GM18868 (cell line): Measurements from ENCODE around the gene WFS1.

Source experiments
- ATAC-seq: cut with Tn5 transposase; IDR thresholded peaks from one replicate; pipeline ENCODE4 v1.9.1; 2021; ENCODE audit warnings: mild to moderate bottlenecking, moderate library complexity; ENCODE audit not compliant: unreplicated experiment

The WFS1 gene

DNA sequence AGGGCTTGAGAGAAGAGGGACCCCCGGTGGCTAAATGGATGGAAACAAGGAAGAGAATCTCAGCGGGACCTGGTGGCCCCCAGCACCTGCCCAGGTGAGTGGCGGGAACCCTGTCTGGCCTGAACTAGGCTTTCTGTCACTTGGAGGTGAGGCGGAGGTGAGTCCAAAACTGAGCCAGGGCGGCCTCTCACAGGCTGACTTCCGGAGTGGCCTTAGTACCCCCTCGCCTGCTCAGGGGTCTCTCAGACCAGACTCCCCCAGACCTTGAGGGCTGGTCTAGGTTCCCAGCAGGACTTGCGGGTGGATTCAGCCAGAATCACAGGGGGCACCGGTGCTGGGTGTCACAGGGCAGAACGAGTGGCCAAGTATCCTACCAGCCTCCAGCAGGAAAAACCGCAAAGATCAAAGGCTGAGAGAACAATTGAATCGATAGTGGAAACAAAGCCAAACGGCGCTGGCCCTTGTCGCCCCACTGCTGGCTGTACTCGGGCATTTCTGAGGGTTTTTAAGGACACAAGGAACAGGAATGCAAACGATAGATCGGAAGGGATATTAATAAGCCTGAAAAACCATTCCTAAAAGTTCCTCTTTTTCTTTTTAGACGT, 67.8 kb downstream of the WFS1 start:
- no peak for ATAC-seq

DNA sequence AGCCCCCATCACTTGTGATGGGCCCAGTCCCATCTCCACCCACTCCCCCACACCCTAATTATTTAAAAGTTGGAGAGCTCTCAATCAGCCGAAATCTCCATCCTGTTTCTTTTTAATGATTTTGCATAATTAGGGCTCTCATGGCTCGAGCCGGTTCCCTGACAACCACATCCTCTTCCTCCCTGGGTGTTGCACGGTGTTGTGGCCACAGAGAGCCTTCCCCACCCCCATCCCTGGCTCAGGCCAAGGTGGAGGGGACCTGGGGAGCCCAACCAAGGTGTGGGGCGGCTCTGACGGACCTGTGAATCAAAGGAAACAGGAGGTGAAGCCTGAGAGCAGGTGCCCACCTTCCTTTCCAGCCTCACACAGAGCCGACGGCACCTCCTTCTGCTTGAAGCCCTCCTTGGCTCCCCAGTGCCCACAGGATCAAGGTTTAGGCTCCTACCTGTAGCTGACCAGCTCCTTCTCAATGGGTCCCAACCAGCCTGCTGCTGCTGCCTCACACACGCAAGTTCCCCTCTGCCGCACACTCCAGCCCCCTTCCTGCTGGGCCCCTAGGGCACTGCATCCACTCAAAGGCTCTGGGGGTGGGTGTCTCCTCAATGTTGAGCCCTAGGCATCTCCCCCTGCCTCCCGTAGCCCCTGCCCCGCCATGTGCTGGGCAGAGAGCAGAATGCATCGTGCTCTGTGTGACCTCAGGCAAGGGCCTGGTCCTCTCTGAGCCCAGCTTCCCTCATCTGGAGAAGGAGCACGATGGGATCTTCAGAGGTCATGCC, 68.7 kb downstream of the WFS1 start:
- ATAC-seq: no peak

DNA sequence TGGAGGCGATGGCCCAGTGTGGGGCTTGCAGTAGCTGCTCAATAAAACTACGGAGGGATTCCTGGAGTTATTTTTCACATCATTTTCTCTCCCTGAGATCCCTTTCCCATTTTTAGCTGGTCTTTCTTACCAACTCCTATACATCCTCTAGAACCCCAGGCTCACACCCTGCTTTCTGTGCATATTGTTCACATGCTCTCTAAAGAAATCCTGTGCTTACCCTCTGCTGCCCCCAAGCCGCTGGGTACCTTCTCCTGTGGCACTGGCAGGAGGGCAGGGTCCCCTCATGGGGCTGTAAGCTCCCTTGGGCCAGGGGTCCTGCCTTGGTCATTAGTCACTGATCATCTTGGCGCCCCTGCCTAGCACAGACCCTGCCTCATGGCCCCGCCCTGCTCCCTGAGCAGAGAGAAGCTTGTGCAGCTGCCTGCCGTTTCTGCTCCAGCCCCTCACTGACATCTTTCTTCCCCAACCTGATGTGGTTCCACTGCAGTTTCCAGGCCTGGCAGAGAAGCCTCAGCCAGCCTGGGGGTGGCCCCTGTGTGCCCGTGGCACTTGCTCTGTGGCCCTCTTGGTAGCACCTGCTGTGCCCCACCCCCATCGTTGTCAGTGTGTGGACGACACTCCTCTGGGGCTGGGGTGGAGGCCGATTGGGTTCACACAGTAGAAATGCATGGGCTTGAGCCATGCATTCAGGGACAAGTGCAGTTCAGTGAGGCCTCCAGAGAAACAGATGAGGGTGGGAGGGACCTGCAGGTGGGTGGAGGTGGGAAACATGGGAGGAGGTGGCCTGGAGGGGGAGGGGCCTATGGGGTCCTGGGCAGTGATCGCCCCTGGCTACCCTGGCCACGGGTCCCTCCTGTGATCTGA, 69.5 kb downstream of the WFS1 start:
- no peak for ATAC-seq

DNA sequence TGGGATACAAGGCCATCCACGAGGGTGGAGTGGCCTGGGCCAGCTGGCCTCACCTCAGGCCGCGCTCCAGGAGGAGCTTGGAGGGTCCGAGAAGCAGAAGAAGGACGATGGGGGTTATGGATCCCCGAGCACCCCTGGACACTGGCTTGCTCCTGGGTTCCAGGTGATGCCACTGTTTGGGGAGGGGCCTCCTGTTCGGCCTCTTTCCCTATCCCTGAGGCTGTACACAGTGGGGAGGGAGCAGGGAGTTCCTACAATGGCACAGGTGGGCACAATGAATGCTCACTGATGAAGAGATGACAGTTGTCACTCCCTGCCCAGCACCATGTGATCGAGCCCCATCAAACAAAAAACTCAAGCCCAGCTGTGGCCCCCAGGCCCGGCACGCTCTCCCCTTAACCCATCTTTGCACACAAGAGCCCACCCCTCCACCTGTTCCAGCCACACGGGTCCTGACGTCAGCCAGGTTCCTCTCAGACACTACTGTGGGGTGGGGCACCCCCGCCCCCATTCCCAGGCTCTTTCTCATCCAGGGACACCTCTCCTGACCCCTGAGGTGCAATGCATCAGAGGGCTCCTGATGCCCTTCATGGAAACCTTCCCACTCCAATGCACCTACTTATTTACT, 70.3 kb downstream of the WFS1 start:
- no peak for ATAC-seq

DNA sequence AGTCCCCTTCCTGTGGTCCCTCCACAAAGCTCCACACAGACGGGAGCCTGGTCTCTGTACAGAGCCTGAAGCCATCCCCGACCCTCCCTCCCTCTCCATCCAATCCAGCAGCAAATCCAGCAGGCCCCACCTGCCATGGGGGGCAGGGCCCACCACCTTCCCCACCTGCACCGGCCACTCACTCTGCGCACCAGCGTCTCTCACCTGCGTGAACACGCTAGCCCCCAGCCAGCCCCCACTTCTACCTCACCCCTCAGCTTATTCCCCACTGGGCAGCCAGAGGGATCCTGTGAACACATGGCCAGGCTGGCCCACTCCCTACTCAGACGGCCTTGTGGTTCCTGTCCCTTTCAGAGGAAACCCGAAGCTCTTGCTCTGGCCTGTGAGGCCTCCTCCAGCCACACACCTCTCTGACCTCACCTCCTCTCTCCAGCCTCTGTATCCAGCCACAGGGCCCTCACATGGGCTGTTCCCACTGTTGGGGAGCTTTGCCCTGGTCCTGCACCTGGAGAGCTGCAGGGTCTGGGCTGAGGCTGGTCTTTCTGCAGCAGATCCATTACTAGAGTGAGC, 70.9 kb downstream of the WFS1 start:
- no peak for ATAC-seq

DNA sequence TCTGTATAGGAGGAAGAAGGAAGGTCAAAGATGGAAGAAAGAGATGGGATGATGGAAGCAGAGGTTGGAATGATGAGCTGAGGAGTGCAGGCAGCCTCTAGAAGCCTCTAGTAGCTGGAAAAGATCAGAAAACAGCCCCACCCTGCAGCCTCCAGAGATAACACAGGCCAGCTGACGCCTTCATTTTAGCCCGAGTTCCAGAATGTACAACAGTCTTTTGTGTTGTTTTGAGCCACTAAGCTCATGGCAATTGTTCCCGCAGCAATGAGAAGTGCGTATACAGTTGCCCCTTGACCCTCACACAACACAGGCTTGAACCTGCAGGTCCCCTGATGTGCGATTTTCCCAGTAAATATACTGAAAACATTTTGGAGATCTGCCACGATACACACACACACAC, 72.0 kb downstream of the WFS1 start:
- no peak for ATAC-seq

DNA sequence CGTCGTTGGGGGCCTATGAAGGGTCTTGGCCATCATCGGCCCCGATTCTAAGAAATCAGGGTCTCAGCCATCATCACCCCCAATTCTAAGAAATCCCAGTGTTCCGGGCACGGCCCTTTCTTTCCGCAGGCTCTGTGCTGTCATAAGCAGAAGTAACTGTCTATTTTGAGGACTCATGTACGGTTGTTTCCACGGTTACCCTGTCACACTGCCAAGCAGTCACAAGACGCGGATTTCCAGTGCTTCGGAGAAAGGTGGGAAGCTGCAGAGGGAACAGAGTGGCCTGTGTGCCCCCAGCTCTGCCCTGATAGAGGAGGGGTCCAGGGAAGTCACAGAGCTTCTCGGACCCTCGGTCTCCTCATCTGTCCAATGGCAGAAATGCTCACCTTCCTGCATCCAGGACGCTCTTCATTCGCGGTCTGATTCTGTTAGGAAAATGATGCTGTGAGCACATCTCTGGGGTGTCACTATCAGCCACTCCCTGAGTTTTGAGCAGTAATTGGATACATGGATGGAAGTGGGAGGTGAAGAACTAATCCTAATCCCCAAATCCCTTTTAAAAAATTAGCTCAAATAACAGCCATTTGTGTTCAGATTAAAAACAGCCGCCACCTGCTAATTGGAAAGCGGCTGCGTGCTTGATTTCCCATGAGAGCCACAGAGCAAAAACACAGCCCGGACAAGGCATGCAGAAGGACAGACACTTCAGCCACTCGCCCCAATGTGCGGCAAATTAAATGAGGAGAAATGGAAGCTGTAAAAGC, 73.1 kb downstream of the WFS1 start:
- no peak for ATAC-seq

DNA sequence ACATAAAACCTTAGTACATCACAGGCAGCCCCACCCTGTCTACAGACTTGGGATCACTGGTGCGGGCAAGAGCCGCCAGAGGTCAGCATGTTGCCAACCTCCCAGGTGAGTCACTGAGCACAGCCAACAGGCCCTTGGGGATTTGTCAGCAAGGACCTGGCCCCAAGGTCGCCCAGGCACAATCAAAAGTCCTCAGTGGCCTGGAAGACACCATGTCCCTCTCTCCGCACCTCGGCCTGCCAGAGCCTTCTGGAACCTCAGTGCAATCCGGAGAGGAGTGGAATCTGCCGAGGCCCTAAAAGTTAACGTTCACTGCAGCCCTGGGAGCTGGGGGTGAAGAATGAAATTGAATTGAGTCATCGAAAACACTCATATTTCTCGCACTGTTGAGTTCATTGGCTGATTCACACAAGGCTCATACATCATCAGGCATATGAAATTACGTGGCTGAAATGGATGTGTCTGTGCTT, 74.3 kb downstream of the WFS1 start:
- ATAC-seq: no peak

DNA sequence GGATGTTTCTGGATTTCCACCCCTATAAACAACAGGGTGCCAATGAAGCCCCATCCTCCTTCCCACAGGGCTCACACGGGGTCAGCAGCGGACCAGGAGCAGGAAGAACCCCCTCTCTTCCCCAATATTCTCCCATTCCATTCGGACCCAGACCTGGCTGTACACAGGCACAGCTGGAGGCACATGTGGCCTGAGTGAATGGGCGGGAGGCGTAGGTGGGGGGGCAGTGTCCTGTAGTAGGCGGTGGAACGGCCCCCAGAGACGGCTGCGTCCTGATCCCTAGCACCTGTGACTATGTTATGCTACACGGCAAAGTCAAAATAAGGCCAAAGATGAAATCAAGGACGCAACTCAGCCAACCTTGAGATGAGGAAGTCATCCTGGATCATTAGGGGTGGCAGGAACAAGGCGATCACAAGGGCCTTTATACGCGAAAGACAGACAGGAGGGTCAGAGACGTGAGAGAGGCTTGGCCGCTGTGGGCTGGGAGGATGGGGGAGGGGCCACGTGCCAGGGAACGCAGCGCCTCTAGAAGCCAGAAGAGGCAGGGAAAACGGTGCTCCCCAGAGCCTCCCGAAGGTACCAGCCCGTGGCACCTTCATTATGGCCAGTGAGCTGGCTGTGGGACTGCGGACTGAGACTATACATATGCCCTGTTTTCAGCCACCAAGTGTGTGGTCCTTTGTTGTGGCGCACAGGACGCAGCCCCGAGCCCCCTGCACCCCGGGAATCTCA, 75.6 kb downstream of the WFS1 start:
- ATAC-seq: no peak

DNA sequence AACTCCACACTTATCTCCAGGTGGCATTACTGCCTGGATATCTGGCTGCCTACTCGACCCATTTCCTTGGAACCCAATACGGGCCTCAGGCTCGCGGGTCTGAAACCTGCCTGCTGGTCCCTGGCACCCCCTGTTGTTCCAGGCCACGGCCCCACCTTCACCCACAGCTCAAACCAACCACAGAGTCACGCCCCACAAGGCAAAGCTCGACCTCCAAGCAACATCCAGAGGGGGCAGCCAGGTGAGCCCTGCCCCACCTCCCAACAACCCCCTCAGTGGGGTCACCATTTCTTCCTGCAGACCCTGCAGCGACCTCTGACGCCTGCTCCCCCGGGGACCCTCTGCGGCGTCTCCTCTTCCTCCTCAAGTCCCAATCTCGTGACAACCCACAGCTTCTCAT, 76.2 kb downstream of the WFS1 start:
- ATAC-seq: no peak

DNA sequence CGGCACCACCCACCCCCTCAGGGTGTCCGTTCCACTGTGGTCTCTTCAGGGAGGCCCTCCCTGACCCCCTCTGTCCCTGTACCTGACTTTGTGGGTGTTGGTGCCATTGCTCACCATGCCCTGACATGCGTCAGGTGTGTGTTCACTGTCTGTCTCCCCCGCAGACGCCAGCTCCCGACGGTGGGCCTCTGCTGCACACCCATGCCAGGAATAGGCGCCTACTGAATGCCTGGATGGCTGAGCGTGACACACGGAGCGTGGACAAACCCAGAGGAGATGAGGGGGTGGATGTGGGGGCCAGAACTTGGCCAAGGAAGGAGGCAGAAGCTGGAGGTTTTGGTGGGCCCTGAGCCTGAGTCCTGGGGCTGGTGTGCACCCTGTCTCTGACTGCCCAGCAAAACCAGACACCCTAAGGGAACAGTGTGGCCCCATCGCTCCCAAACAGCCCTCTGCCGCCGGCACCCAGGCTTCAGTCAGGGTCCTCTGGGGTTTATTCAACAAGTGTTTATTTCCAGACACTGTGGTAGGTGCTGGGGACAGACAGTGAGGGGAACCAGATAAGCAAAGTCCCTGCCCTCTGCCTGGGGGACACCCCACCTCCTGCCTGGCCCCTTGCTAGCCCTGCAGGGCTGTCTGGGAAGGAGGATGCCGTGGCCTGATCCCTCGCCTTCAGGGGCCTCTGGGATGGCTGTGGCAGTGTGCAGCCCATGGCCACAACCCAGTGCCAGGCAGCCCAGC, 76.9 kb downstream of the WFS1 start:
- ATAC-seq: no peak

DNA sequence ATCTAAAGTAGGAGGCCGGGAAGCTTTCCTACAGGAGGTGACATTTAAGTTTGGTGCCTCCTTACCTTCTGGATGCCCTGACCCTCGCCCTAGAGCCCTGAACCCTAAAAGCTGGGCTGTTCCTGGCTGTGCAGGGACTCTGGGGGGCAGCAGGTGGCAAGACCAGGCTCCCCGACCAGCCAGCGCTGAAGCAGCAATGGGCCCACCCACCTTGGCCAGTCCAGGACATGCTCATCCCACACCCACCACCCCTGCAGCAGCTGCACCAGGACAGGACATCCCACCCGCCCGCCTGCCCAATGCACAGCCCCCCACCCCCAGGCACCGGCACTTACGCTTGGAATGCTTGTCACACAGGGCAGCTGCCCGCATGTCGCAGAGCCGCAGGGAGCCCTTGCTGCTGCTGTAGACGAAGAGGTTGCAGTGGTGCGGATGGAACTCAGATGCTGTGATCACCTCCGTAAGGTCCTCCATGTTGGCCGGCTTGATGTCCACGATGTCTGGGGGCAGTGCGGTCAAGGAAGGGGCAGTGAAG, 77.9 kb downstream of the WFS1 start:
- ATAC-seq: no peak

DNA sequence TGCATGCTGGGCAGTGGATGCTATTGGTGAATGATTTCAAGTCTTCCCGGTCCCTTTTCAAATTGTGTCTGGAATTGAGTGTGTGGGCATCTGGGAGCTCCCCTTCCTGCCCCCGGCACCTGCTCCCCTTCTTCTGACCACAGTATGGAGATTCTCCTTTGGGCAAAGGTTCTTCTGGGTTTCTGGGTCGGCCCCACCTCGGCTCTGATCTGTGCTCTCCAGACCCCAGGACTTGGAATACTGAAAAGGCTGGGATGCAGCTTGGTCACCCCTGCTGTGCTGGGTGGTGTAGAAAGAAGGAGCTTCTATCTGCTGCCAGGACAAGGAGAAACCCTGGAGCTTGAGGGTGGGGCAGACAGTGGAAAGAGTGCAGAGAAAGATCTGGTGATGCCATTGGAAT, 78.8 kb downstream of the WFS1 start:
- ATAC-seq: no peak

DNA sequence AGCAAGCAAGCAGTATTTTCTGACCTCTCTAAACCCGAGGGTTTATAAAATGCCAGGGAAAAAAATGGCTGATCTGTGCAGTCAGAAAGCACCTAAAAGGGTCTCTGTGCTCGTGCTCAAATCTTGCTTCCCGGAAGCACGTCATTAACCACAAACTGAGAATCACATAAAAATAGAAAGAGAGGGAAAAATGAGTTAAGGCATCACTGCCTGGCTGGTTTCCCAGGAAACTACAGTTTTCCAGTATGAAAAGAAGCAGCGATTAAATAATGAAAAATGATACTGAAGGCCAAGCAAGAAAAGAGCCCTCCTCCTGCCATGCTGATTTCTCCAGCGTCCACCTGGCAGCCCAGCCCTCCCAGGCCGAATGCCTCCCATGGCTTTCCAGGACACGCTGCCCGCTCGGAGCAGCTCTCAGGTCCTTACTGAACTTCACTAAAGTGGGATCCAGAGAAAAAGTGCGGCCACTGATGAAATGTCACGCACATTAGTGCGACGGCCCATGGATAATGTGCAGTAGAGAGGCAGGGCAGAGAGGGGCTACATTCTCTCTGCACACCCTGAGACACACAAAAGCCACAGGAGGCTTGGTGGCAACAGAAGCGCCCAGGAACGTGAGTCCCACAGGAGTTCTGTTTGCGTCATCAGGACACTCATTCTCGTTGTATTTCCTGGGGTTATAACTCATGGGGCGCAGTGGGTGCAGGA, 80.4 kb downstream of the WFS1 start:
- no peak for ATAC-seq

DNA sequence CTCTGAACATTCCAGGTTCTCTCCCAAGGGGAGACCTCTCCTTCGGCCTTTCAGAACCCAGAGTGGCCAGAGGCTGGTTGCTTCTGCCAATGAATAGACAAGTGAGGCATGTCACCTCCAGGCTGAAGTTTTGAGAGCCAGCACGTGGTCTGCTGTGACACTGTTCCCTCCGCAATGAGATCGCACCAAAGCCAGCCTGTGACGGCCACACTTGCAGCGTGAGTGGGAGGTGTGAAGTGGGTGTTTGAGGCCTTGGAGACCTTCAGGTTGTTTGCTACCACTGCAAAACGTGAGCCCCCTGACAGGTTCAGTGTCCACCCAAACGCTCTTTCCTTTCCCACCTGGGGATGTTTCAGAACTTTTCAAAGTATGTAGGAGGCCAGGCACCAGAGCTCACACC, 81.0 kb downstream of the WFS1 start:
- ATAC-seq: no peak

DNA sequence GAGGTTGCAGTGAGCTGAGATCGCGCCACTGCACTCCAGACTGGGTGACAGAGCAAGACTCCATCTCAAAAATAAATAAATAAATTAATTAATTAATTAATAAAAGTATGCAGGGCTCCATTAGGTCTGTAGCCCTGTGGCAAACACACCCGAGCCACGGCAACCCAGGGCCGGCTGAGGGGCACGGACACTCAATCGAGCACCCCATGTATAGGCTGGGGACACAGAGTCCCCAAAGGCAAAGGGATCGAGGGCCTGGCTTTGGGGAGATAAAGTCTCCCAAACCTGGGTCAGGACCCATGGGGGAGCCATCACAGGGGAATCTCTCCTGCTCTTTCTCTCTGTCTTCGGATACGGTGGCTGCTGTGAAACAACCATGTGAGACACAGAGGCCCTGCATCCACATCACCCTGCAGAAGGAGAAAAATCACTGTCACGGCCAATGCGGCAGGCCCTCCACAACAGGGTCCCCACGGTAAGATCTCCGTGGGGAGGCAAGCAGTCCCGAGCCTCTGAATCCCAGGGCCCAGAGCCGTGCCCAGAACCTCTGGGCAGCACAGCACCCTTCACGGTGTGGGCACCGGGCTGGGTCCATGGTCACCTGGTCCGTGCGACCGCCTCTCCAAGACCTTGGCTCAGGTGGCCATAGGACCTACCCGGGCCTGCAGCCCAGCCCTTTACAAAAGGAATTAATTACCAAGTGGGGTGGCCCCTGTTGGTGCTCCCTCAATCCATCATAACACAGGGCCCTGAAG, 81.8 kb downstream of the WFS1 start:
- ATAC-seq: no peak

DNA sequence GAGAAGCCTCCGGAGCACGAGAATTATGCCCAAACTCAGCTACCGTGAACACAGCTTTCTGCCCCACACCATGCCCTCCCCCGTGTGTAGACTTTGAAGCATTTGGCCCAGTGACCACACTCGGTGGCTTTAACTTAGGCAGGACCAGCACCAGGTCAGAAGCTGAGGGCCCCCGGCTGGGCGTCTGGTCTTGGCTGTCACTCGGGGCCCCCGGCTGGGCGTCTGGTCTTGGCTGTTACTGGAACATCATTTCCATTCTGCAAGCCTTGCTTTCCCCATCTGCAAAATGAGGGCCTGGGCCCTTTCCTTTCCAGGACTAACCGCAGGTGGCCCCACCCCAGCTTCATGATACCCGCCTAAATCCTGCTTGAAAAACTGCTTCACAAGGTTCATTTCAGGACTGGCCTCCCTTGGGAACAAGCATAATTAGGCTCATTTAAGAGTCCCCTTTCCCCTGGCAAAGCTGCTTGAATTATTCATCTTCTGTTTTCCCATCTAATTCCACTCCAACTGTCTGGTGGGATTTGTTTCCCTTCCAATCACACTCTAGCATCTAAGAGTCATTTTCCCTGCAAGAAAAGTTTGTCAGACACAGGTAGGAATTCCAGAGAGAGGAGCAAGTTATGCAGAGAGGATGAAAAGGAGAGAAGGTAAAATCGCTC, 82.5 kb downstream of the WFS1 start:
- ATAC-seq: no peak
